ENCODE measurements around the gene PTPRS.

PTPRS gene

GRCh38 chr19:5354403-5354802 lies 13.8 kb upstream of the PTPRS start:
- DNase-seq = peak; percentile 37

DNA sequence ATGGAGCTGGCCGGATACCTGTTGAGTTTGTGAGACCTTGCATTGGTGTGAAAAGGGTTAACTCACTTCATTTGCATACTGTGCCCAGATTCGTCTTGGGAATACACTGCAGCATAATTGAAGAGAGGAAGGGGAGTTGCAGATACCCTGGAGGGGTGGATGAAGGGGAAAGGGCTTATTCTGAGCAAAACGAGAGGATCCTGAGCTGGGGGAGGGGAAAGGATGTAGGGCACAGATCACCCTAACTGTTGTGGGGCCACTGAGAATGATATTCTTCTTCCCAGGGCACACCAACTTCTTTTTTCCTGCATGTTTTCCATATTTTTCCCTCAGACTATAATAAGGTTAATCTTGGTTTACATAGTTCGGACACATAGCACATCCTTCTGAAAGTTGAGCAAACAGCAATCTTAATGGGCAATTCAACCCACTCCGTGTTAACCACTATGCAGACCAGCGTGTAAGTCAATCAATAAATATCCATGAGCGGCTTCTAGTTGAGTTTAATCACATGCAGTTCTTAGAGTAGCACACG lies 11.7 kb upstream of the PTPRS start:
- DNase-seq = no peak

DNA sequence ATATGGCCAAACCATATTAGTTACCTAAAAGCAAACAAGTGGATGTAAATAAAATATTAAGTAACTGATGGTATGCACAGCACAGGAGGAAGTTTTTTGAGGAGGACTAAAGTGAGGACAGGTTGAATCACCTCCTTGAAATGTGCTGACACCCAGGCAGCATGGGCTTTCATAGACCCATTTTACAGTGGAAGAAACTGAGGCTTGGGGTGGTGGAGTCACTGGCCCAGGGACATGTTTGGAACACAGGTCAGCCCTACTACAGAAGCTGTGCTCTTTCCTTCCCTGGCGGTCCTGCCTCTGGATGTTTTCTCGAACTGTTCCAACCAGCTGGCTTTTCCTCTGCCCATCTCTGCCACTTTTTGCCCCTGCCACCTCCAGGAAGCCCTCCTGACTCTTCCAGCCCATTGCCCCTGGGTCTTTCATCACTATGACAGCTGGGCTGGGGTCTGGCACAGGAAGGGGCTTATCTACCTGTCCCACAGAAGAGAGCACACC lies 11.2 kb upstream of the PTPRS start:
- no peak for DNase-seq

GRCh38 chr19:5349041-5349440 lies 8.4 kb upstream of the PTPRS start:
- peak; percentile 36 for DNase-seq

- DNase-seq = no peak
These were observed 5.3 kb upstream of the PTPRS start for GRCh38 chr19:5345895-5346386.

DNA sequence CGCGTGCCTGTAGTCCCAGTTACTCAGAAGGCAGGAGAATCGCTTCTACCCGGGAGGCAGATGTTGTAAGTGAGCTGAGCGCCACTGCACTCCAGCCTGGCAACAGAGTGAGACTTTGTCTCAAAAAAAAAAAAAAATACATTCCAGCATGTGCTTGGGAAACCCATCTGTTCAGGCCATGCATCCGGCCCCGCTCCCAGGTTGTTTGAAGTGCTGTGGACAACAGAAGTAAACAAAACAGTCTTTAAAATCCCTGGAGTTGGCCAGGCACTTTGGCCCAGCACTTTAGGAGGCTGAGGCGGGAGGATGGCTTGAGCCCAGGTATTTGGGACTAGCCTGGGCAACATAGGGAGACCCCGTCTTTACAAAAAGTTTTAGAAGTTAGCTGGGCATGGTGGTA lies 3.2 kb upstream of the PTPRS start:
- no peak for DNase-seq

DNA sequence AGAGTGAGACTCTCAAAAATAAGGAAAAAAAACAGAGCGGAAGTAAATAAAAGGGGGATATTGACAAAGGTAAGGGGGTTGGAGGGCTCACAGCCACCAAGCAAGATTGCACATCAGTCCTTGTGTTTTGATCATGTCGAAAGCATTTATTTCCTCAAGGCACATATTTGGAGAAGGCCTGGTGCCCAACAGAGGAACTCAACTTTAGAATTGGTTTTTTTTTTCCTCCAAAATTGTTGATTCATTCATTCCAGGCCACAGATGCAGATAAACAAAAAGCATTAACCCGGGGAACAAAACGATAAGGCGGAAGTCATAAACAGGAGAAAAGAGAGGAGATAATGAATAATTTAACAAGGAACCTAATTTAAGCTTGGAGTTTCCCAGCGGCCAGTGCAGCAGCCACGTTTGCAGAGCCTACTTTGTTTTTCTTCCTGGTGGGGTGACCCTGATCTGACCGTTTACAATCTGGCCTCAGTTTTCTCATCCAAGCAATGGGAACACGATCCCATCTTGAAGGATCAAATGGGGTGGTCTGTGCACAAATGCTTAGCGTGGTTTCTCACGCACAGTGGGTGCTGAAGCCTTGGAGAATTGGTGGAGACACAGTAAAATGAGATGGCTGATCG lies 2.1 kb upstream of the PTPRS start:
- no peak for DNase-seq

DNA sequence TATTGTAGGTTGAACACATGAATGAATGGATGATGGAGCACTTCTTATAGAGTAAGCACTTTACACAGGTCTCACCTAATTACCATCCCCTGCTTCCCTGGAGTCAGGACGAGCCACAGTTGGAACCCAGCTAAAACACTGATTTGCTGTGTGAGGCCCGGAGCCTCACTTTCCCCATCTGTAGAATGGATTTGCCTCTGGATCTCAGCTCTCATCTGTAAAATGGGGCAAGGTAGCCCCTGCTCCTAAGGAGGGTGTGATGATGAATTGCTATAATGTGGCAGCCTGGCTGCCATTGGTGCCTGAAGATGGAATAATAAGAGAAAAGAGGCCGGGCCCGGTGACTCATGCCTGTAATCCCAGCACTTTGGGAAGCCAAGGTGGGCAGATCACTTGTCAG lies 1.4 kb upstream of the PTPRS start:
- no peak for DNase-seq

DNA sequence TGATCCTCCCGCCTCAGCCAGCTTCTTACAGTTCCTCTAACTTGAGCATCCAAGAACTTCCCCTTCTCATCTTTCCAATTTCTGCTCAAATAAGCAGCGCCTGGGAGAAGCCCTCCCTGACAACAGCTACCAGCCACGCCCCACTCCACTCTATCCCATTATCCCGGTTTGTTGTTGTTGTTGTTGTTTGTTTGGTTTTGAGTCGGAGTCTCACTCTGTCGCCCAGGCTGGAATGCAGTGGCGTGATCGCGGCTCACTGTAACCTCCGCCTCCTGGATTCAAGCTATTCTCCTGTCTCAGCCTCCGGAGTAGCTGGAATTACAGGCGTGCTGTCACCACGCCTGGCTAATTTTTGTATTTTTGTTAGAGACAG lies 822 bp upstream of the PTPRS start:
- no peak for DNase-seq

GRCh38 chr19:5339950-5340636 lies 519 bp downstream of the PTPRS start:
- DNase-seq = no peak

DNA sequence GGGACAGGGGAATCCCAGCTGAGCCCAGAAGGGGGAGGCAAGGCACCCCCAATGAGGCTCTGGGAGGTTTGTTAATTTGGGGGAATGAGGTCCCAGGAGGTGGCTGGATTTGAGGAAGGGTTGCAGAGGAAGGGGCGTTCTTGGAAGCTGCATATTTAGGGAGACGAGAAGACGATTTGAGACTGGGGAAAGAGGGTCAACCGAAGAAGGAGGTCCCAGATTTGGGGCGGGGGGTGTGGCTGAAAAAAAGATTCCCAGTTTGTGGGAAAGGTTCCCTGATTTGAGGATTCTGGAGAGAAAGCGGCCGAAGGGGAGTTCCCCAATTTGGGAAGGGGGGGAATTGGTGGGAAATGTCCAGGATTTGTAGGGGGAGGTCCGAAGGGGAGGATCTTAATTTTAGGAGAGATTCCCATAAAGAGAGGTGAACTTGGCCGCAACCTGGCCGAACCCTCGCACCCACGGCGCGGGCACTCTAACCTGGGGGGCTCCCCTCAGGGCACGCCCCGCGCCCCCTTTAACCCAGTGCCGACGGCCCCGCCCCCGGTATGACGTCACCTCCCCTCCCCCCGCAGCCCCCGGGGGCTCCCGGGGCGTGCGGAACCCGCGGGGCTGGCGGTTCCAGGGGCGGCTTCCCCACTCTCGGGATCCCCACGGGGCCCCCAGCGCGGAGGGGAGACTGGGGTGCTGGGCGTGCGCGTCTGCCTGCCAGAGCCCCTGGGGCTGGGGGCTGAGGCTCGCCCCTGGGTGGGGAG lies 1.2 kb downstream of the PTPRS start:
- DNase-seq = no peak

GRCh38 chr19:5338656-5339197 lies 1.9 kb downstream of the PTPRS start:
- no peak for DNase-seq

GRCh38 chr19:5337708-5338655 lies 2.6 kb downstream of the PTPRS start:
- DNase-seq = peak; percentile 32

DNA sequence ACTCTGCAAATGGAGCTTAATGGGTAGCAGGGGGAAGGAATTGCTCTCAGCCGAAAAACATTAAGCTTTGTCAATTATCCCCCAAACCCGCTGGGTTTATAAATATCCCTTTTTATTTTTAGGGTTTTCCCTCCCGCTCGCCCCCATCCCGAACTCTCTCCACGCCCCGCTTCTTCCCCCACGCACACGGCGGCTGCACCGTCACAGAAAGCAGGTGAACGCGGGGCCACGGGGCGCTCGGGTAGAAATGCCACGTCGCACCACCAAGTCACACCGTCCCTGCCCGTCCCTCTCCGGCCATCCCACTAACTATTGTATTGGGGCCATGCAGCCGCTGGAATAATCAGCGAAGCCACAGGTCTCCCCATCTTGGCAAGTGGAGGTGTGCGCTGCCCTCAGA lies 3.5 kb downstream of the PTPRS start:
- no peak for DNase-seq

GRCh38 chr19:5336195-5336965 lies 4.2 kb downstream of the PTPRS start:
- DNase-seq = peak; percentile 40

DNA sequence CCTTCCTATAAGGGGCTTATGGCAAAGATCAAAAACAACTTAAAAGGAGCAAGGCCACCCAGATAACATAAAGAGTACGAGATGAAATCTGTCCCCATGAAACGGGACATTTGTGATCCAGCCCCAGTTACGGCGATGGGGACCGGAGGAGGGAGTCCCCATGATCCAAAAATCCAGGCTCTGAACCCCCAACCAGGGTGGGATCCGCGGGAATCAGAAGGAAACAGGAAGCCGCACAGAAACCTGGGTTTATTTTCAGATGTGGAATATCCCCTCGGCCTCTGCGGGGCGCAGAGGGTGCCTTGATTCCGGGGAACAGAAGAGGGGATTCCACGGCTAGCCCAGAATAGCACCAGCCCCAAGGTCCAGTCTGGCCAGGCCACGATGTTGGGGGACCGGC lies 5.0 kb downstream of the PTPRS start:
- no peak for DNase-seq

DNA sequence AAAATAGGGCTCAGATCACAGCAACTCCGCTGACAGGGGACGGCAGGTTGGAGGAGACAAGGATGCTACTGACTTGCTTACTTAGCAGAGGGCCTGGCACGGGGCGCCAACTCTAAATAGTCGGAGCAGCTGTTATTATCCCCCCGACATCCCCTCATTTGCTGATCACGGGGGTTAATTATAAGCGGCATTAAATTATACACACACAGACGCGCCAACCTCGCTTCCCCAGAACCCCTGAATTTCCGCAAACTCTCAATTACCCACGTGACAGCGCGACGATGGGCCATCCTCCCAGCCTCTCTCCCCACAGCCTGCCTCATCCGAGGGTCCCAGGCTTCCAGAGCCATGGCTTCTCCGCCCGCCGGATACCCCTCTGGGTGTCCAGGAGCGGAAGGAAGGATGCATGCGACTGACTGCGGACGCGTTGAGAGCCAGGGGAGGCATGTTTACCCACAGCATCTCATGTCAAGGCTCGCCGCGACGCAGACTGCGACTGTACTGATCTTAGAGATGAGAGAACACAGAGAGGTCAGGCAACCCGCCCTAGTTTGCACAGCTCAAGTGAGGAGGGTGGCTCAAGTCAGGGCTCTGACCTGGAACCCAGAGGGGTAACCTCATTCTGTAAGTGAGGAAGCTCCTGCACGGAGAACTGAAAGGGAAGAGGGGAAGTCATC lies 5.7 kb downstream of the PTPRS start:
- DNase-seq = no peak

DNA sequence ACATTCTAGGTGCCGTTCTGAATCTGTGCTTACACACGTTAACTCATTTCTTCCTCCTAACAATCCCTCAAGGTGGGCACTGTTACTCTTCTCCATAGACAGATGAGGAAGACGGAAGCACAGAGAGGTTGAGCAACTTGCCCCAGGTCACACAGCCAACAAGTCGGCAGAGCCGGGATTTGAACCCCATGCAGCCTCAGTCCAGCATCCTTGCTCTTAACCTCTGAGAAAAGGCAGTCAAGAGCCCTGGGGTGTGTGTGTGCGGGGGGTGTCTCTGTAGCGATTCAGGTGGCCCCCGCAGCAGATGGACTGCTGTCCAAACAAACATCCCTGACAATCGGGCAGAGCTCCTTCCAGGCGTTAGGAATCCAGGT lies 6.3 kb downstream of the PTPRS start:
- DNase-seq = no peak

DNA sequence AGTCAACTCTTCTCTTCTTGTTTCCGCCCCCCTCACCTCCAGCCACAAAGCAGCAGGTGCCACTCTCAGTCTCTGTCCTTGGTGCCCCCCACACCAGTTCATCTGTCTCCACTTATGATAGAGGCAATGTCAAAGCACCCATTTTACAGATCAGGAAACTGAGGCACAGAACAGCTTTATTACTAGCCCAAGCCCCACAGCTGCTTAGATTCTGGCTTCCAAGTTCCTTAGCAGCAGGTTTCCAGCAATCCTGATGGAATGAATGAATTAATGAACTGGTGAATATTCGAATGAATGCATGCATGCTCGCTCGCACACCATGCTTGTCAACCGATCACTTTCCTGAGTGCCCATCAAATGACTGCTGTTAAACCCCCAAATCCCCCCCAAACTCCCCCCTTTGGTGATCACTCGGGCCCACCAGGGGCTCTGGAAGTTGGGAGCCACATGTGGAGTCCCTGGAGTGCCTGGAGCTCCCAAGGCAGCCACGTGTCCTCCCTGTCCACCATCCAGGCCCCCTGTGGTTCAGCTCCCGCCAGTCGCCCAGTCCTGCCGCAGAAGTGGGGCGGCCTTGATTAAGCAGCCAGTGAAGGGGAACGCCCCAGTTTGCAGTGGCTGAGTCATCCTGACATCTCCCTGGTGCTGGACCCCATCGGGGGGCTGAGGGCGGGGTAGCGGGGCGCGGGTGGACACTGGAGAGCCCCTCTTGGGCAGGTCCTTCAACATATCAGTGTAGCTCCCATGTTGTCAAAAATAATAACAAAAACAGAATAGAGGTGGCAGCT lies 6.8 kb downstream of the PTPRS start:
- DNase-seq = no peak

- no peak for DNase-seq
These were observed 8.1 kb downstream of the PTPRS start for GRCh38 chr19:5332501-5332900.
